Smooth muscle cell (in vitro differentiated cells): ENCODE data around the gene EIF3L. TPM values are rescaled to one million over a fixed set of nuclear protein-coding genes. Genes with fewer than 3 reads are reported as not detected.

Experiments used
- DNase-seq: peaks from one replicate; lab custom pipeline; 2025; ENCODE audit not compliant: unreplicated experiment; lab: John Stamatoyannopoulos, UW
- H2AFZ ChIP-seq: fragments of 200-600 bp; sonication (generic); 2 replicates; pipeline ENCODE4 v1.6.0; 2016; ENCODE audit warnings: antibody characterized with exemption, low read depth, mild to moderate bottlenecking
- H3F3A ChIP-seq: fragments of 200-600 bp; sonication (generic); 2 replicates; pipeline ENCODE4 v1.6.0; 2017; ENCODE audit warnings: antibody characterized with exemption, low read depth
- H3K27ac ChIP-seq: fragments of 200-600 bp; sonication (generic); 2 replicates; pipeline ENCODE4 v1.5.1; 2016; ENCODE audit warnings: low read depth, mild to moderate bottlenecking
- H3K27me3 ChIP-seq: fragments of 200-600 bp; sonication (generic); 2 replicates; pipeline ENCODE4 v1.6.1; 2016; ENCODE audit warnings: low read depth, mild to moderate bottlenecking
- H3K36me3 ChIP-seq: fragments of 200-600 bp; sonication (generic); 2 replicates; pipeline ENCODE4 v1.5.1; 2016; ENCODE audit warnings: low read depth
- H3K4me1 ChIP-seq: fragments of 200-600 bp; sonication (generic); 2 replicates; pipeline ENCODE4 v1.5.1; 2016; ENCODE audit warnings: low read depth
- H3K4me2 ChIP-seq: fragments of 200-600 bp; sonication (generic); 2 replicates; pipeline ENCODE4 v1.6.0; 2016; ENCODE audit warnings: mild to moderate bottlenecking
- H3K4me3 ChIP-seq: fragments of 200-600 bp; sonication (generic); 2 replicates; pipeline ENCODE4 v1.5.1; 2016; ENCODE audit warnings: mild to moderate bottlenecking
- H3K79me2 ChIP-seq: fragments of 200-600 bp; sonication (generic); 2 replicates; pipeline ENCODE4 v1.6.0; 2016; ENCODE audit warnings: low read depth, mild to moderate bottlenecking
- H3K9ac ChIP-seq: fragments of 200-600 bp; sonication (generic); 2 replicates; pipeline ENCODE4 v1.6.0; 2016; ENCODE audit warnings: low read depth
- H3K9me3 ChIP-seq: fragments of 200-600 bp; sonication (generic); replicated peaks from 2 replicates; pipeline ENCODE4 v1.5.1; 2016; ENCODE audit warnings: low read depth
- H4K20me1 ChIP-seq: fragments of 200-600 bp; sonication (generic); 2 replicates; pipeline ENCODE4 v1.6.0; 2016; ENCODE audit warnings: low read depth
- CTCF ChIP-seq: fragments of 200-600 bp; sonication (generic); IDR thresholded peaks from 2 replicates; pipeline ENCODE4 v1.5.1; 2017; ENCODE audit warnings: borderline replicate concordance, mild to moderate bottlenecking, antibody characterized with exemption; ENCODE audit not compliant: insufficient read depth, poor library complexity, severe bottlenecking
- WGBS: methylation state at CpG from one replicate; pipeline ENCODE4 v1.1.7; 2016; ENCODE audit warnings: low lambda C conversion rate; 5-methylcytosine and 5-hydroxymethylcytosine counted together
- polyA plus RNA-seq: library from polyadenylated mRNA; unstranded; fragments of >200 nt; fragmentation: Nextera tagmentation; extraction: Ambion mirVana; gene quantifications from 2 replicates; pipeline ENCODE4 v1.2.1, GENCODE V29; 2016
- total RNA-seq: library from RNA; depleted of rRNA; stranded (reverse); fragments of >200 nt; gene quantifications from 2 replicates; pipeline ENCODE4 v1.2.3, GENCODE V29; 2014

EIF3L gene
- total and polyA plus RNA-seq, 2 experiments from 2014 or later = 182 to 274 TPM

DNA sequence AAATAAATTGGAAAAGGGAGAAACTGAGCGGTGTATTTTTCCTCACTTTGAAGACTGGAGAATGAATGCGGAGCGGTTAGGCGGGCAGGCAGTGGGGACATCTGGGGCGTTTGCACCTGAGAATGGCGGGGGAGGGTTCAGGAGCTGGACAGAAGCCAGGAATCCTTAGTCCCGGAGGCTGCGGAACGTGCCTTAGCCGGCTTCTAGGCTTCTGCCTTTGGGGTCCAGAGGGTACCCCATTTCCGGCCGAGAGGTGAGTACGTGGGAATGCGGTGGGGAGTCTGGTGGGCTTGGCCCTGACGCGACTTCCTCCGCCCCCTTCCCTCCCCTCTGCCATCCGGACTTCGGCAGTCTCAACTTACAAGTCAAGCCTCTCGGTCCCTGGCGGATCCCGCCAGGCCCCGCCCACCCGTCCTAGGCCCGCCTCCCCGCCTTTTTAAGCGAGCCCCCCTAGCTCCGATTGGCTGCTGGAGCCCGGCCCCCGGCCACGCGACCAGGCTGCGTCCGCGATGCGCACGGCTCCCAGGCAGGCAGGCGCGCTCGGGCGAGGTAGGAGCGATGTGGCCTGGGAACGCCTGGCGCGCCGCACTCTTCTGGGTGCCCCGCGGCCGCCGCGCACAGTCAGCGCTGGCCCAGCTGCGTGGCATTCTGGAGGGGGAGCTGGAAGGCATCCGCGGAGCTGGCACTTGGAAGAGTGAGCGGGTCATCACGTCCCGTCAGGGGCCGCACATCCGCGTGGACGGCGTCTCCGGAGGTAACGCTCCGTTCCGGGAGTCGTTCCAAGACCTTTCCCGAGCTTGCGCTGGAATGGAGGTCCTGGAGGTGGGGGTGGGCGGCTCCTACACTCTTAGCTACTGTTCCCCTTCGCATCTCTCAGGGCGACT lies 41.6 kb upstream of the EIF3L start, which contains the start of gene GCAT:
TSS of gene GCAT (plus strand) at position 525 of the 884 bp plus-strand sequence. CDS start at position 559, 34 bp downstream.
- under 1% methylated on average over 65 of the region's 73 CpGs for WGBS
- peaks cover 32% of the 10 kb centered on the region for H3K4me1 ChIP-seq
- DNase-seq = peak; percentile 88
- H3F3A ChIP-seq = peaks cover 12% of the 10 kb centered on the region
- H3K4me2 ChIP-seq = peak within 1 kb of the TSS; percentile 100
- H2AFZ ChIP-seq = no peak within 1 kb of the TSS
- H3K9ac ChIP-seq = peak within 1 kb of the TSS; percentile 87
- H3K36me3 ChIP-seq = no peaks in the 10 kb centered on the region
- no peaks in the 10 kb centered on the region for H3K9me3 ChIP-seq
- peaks cover 40% of the 10 kb centered on the region for H4K20me1 ChIP-seq
- no peak for TF ChIP-seq CTCF
- H3K4me3 ChIP-seq = peak within 1 kb of the TSS; percentile 83
- H3K79me2 ChIP-seq = peaks cover 13% of the 10 kb centered on the region
- H3K27me3 ChIP-seq = no peaks in the 10 kb centered on the region
- H3K27ac ChIP-seq = peak within 1 kb of the TSS; percentile 40

DNA sequence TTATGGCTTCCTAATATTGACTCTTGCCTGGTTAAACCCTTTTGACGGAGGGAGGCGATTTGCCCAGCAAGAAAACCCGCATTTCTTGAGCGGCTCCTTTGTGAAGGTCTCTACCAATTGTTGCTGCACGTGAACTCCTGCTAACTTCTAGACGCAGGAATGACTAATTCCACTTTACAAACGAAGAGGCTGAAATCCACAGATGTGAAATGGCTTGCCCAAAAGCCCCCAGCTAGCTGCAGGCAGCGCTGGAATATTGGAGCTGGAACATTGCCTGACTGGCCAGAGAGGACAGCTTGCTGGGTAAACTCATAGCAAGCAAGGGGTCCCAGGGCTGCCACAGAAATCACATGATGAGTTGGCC lies 40.9 kb upstream of the EIF3L start:
- Histone ChIP-seq H3F3A (peaks cover 12% of the 10 kb centered on the region), H3K36me3 (no peaks in the 10 kb centered on the region), H3K4me1 (peaks cover 27% of the 10 kb centered on the region), H3K4me2 (peak overlapping the region; percentile 100), H3K79me2 (peaks cover 13% of the 10 kb centered on the region), H3K9me3 (no peaks in the 10 kb centered on the region), H3K27ac (peak overlapping the region; percentile 11), H2AFZ (no peak overlapping the region), H3K9ac (no peak overlapping the region), H3K4me3 (peak overlapping the region; percentile 83), H3K27me3 (no peaks in the 10 kb centered on the region), H4K20me1 (peaks cover 40% of the 10 kb centered on the region)
- 9% methylated on average over 8 of the region's 8 CpGs for WGBS
- TF ChIP-seq CTCF = no peak
- no peak for DNase-seq

DNA sequence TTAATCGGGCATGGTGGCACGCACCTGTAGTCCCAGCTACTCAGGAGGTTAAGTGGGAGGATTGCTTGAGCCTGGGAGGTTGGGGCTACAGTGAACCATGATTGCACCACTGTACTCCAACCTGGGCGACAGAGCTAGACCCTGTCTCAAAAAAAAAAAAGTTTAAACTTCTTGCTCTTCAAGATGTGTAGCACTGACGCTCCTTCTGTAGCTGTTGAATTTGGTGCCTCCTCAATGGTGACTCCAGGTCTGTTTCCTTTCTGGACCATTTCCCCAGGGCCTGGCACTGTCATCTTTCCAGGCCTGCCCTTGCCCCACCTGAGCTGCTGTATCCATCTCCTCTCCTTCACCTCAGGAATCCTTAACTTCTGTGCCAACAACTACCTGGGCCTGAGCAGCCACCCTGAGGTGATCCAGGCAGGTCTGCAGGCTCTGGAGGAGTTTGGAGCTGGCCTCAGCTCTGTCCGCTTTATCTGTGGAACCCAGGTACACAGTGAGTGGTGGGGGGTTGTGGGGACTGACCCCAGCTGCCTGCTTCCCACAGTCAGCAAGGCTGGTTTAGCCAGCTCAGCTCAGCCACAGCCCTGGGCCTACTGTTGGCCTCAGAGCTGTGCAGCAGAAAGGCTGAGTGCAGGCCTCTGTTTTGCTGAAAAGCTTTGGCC lies 39.4 kb upstream of the EIF3L start:
- Histone ChIP-seq H4K20me1 (peaks cover 40% of the 10 kb centered on the region), H3K9me3 (no peaks in the 10 kb centered on the region), H3K9ac (no peak overlapping the region), H2AFZ (no peak overlapping the region), H3K79me2 (peaks cover 13% of the 10 kb centered on the region), H3K4me1 (peaks cover 14% of the 10 kb centered on the region), H3F3A (peaks cover 12% of the 10 kb centered on the region), H3K27ac (no peak overlapping the region), H3K36me3 (no peaks in the 10 kb centered on the region), H3K4me2 (no peak overlapping the region), H3K4me3 (no peak overlapping the region), H3K27me3 (no peaks in the 10 kb centered on the region)
- TF ChIP-seq CTCF = no peak
- 97% methylated on average over 5 of the region's 5 CpGs for WGBS
- no peak for DNase-seq
